ENCODE measurements around the gene DCX.
"Not testable (repeated sequence)": the region's sequence is repeated elsewhere in the genome, so short reads cannot be mapped to it uniquely, and the experiment has no call there.

Gene DCX

GRCh38 chrX:111365770-111366325, 46.1 kb downstream of the DCX start:
- FAIRE-seq: no peak

DNA sequence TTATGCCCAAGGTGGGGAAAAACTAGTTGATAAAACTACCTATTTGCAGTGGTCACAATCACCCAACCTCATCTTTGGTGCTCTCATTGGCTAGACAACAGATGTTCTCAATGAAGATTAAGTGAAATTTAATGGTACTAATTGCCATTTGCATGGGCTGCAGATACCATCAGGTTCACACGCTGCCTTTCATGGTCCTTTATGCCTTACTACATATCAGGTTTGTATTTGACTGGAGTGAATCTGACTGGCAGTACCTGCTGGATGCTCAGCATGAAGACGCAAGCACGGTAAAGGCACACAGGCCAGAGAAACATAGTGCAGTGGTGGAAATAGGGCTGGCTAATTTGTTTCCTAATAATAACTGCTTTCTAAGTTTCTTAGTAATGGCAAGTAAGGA, 48.3 kb downstream of the DCX start:
- no peak for FAIRE-seq

DNA sequence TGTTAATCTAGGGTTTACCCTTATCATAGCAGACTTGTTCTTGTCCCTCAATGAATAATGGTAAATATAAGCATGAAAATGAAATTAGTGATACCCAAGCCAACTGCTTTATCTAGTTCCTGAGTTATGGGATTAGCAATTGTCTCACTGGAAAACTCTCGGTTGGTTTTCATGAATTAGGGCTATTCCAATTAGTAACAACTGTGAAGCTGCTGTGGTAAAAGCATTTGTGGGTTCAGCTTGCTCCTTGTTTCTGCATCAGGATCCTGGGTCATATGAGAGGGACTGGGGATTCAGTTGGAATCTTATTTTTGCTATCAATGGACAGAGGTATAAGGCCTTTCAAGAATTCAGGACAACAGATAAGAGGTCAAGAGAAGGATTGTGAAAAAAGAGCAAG, 50.2 kb downstream of the DCX start:
- no peak for FAIRE-seq

GRCh38 chrX:111360839-111361238, 51.2 kb downstream of the DCX start:
- no peak for FAIRE-seq

DNA sequence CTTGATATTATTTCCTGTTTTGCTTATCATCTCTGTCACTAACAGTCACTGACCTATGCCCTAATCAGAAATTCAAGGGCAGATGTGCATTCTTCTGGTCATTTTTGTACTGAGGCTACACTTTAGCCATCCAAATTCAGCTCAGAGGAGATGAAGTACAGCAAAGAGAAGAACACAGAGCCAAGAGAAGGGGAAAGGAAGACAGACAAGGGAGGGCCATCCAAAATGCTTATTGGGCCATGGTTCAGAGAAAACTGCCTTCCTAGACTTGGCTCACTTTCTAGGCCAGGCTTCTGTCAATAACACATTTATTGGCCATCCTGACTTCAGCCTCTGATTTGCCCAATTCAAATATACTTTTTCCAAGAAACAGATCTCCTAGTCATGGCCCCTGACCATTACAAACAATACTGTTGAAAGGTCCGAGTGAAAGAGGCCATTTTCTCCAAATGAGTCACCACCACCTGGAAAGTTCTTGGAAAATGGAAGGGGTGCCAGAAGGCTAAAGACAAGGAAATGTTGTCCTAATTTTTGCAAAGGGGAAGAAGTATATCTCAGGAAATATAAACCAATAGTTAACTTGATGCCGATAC, 56.4 kb downstream of the DCX start:
- FAIRE-seq: no peak

DNA sequence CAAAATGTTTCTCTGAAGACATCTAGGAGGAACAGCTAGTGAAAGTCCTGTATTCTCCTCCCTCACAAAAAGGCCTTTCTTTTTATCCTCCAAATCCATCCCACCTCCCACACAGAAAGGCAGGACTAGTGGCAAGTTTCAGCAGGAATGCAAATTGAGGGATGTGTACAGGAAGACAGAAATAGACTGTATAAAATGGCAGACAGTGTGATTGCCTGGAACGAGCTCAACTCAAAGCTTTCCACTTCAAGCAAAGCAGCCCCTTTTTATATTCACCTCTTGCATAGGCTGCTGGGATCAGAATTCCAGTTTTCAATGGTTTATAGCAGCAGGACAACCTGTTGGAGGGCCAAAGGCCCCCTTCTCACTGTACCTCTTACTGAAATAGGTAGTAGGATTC, 57.5 kb downstream of the DCX start:
- no peak for FAIRE-seq

DNA sequence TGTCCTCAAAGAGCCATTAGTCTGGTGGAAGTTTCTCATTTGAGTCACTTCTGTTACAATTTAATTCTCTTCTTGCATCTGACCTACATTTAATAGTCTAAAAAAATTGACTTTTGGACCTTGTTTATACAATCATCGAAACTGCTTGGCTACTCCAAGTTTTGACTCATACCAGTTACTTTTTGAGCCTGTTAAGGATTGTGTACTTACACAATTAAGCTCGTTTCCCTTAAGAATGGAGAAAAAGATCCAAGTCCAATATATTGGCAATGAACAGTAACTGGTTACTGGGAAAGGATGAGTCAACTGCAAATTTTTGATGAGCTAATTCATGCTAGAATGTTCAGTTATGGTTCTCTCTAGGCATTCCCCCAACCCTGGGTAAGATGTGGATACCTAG, 58.2 kb downstream of the DCX start:
- FAIRE-seq: no peak

DNA sequence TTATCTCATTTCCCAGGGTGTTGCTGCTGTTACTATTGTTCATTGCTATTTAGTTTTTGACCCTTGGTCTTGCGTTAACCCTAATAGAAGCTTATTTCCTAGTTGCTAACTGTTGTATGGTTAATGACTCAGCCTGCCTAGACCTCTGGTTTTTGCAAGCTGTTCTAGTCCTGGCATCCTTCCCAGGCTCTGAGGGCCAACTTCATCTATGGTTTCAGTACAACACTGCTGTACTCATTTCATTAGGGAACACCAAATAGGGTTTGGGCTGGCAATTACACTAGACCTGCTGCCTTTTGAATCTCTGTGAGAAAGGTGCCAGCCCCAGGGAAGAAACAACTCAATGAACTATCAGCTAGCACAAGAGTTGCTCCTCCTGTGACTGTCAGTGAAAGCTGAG, 59.6 kb downstream of the DCX start:
- no peak for FAIRE-seq

GRCh38 chrX:111349934-111350333, 62.1 kb downstream of the DCX start:
- no peak for FAIRE-seq

DNA sequence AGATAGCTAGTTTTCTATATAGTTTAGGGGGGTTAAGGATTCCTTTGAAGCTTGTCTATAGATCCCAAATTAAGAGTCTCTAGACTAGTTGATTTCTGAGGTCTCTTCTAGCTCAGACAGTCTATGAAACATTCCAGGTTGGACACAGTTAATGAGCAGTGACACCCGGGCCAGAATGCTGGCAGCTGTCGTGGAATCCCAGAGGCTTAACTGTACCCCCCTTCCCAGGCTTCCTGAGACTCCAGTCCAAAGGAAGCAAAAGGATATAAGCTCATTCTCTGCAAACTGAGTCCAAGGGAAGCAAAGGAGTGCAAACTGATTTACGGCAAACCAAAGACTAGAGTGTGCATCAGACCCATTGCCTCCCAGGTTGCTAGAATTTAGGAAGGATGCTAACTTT, 62.9 kb downstream of the DCX start:
- no peak for FAIRE-seq

GRCh38 chrX:111348429-111348828, 63.6 kb downstream of the DCX start:
- FAIRE-seq: no peak

GRCh38 chrX:111346150-111346549, 65.8 kb downstream of the DCX start:
- FAIRE-seq: not testable (repeated sequence)

GRCh38 chrX:111340054-111340453, 71.9 kb downstream of the DCX start:
- FAIRE-seq: no peak

- no peak for FAIRE-seq
Measured at GRCh38 chrX:111339212-111339611, 72.8 kb downstream of the DCX start.

GRCh38 chrX:111338095-111338698, 73.8 kb downstream of the DCX start:
- FAIRE-seq: no peak

DNA sequence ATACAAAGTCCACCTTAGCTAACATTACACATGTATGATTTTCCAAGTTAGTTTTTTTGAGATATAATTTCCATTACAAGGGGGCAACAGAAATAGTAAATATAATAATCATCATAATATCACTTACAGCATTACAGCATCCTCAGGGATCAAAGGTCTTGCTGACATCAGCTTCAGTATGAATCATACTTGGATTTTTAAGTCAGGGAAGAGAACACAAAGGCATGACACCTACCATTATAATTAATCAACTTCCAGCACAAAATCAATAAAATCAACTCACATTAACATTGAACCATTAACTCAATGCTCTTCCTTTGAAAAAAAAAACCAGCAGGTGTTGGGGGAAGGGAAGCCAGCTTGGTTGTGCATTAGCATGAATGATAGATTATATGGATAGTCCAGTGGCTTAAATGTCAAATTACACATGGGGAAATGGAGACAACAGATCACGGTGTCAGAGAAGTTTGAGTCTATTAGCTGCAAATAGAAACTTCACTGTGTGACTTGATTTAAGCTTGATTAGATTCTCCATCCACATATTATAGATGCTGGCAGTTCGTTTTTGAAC, 74.8 kb downstream of the DCX start:
- FAIRE-seq: no peak

- no peak for FAIRE-seq
Measured at GRCh38 chrX:111336141-111336540, 75.9 kb downstream of the DCX start.

- FAIRE-seq: no peak
Measured at GRCh38 chrX:111329370-111329769, 82.6 kb downstream of the DCX start.

DNA sequence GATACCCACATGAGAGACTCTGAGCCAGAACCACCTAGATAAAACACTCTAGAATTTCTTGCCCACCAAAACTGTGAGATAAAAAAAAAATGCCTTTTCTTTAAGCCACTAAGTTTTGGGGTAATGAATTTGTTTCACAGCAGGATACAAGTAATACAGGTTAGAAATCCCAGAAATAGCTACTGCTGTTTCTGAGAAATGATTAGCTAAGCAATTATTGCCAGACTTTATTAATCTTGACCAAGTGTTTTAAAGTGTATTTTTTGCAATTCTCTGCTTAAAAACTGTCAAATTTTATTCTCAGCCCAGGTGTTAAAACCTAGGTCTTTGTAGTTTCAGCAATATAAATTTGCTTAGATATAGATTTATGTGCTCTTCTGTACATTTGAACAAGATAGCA, 83.1 kb downstream of the DCX start:
- no peak for FAIRE-seq

GRCh38 chrX:111322231-111322855, 89.6 kb downstream of the DCX start:
- FAIRE-seq: no peak

DNA sequence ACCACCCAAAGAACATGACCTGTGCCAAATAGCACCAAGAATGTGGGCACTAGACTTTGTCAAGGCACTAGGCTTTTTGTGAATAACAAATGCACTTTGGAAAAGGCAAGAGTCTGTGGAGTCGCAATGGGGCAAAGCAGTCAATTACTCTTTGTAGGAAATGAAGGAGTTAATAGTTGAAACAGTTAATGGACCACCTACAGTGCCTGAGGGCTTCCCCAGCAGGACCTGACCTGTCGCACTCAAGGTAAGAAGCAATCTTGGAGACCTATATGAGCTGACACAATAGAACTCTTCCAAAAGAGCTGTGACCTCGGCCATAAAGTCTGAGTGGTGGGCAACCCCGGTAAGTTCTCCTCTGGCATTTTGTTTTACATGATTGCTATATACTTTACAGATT, 92.5 kb downstream of the DCX start:
- FAIRE-seq: no peak

GRCh38 chrX:111318901-111319300, 93.1 kb downstream of the DCX start:
- FAIRE-seq: no peak

- no peak for FAIRE-seq
Measured at GRCh38 chrX:111309083-111309482, 102.9 kb downstream of the DCX start.

GRCh38 chrX:111308039-111308438, 104.0 kb downstream of the DCX start:
- no peak for FAIRE-seq

Measured in G401.6 (cell line).